ENCODE results near the gene CKM. TPM values are rescaled to one million over a fixed set of nuclear protein-coding genes. Genes with fewer than 3 reads are reported as not detected.
"Not testable (repeated sequence)": the region's sequence is repeated elsewhere in the genome, so short reads cannot be mapped to it uniquely, and the experiment has no call there.

Gene CKM
- total RNA-seq, 1 donor from 2014 or later: 0.42 TPM

DNA sequence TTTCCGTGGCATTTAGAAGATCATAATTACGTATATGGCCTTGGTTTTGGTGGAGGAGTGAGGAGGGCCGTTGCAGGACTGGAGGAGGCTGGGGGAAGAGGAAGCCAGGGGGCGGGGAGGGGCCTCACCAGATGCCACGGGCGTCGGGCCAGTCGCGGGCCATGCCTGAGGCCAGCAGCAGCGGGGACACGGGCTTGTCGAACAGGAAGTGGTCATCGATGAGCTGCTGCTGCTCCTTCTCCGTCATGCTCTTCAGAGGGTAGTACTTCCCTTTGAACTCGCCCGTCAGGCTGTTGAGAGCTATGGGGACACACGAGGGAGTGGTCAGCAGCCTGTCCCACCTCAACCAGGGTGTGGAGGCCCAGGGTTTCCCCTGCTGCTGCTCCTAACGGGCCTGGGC is 11.1 kb downstream of the CKM start:
- no peak for DNase-seq
- H3K9me3 Mint-ChIP-seq (ENCODE audit: unreplicated experiment): peaks cover 2% of the 10 kb centered on the region
- H3K36me3 Mint-ChIP-seq (ENCODE audit: unreplicated experiment): no peaks in the 10 kb centered on the region
- no peak overlapping the region for H3K4me3 Mint-ChIP-seq (ENCODE audit: unreplicated experiment)
- H3K4me1 Mint-ChIP-seq (ENCODE audit: low read depth, unreplicated experiment): peaks cover 2% of the 10 kb centered on the region
- peak overlapping the region; percentile 3 for H3K27ac Mint-ChIP-seq (ENCODE audit: unreplicated experiment)
- H3K27me3 Mint-ChIP-seq (ENCODE audit: unreplicated experiment): peaks cover 12% of the 10 kb centered on the region
- TF ChIP-seq, protein P1, sequence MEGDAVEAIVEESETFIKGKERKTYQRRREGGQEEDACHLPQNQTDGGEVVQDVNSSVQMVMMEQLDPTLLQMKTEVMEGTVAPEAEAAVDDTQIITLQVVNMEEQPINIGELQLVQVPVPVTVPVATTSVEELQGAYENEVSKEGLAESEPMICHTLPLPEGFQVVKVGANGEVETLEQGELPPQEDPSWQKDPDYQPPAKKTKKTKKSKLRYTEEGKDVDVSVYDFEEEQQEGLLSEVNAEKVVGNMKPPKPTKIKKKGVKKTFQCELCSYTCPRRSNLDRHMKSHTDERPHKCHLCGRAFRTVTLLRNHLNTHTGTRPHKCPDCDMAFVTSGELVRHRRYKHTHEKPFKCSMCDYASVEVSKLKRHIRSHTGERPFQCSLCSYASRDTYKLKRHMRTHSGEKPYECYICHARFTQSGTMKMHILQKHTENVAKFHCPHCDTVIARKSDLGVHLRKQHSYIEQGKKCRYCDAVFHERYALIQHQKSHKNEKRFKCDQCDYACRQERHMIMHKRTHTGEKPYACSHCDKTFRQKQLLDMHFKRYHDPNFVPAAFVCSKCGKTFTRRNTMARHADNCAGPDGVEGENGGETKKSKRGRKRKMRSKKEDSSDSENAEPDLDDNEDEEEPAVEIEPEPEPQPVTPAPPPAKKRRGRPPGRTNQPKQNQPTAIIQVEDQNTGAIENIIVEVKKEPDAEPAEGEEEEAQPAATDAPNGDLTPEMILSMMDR (IDR thresholded peaks at IDR 0.05; ENCODE audit: partially characterized antibody, unreplicated experiment): no peak

DNA sequence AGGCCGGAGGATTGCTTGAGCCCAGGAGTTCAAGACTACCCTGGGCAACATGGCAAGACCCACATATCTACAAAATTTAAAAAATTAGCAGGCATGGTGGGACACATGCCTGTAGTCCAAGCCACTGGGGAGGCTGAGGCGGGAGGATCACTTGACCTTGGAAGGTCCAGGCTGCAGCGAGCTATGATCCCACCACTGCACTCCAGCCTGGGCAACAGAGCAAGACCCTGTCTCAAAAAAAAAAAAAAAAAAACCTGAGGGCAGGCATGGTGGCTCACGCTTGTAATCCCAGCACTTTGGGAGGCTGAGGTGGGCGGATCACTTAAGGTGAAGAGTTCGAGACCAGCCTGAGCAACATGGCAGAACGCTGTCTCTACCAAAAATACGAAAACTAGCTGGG is 13.4 kb downstream of the CKM start:
- not testable (repeated sequence) for H3K4me3 Mint-ChIP-seq (ENCODE audit: unreplicated experiment); H3K9me3 Mint-ChIP-seq (ENCODE audit: unreplicated experiment); H3K4me1 Mint-ChIP-seq (ENCODE audit: low read depth, unreplicated experiment); DNase-seq; H3K27ac Mint-ChIP-seq (ENCODE audit: unreplicated experiment); H3K36me3 Mint-ChIP-seq (ENCODE audit: unreplicated experiment); H3K27me3 Mint-ChIP-seq (ENCODE audit: unreplicated experiment)

DNA sequence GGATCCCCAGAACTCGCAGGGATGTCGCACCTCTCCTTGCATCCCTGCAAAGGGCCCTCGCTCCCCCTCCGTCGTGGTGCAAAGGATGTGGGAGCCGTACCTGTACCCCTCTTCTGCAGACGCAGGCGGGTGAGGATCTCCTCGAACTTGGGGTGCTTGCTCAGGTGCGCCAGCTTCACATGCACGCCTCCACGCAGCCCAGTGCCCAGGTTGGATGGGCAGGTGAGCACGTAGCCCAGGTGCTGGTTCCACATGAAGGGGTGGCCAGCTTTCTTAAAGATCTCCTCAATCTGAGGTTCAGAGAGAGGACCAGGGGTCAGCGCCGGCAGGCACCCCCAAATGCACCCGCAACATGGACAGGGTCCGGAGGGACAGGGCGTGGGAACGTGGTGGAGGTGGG is 15.3 kb downstream of the CKM start:
- DNase-seq: no peak
- Mint-ChIP-seq H3K9me3 (ENCODE audit: unreplicated experiment) (peaks cover 12% of the 10 kb centered on the region), H3K36me3 (ENCODE audit: unreplicated experiment) (no peaks in the 10 kb centered on the region), H3K4me3 (ENCODE audit: unreplicated experiment) (no peak overlapping the region), H3K27me3 (ENCODE audit: unreplicated experiment) (peaks cover 13% of the 10 kb centered on the region), H3K27ac (ENCODE audit: unreplicated experiment) (no peak overlapping the region), H3K4me1 (ENCODE audit: low read depth, unreplicated experiment) (peaks cover 2% of the 10 kb centered on the region)
- TF ChIP-seq, protein P1 (IDR thresholded peaks at IDR 0.05; ENCODE audit: partially characterized antibody, unreplicated experiment): no peak

DNA sequence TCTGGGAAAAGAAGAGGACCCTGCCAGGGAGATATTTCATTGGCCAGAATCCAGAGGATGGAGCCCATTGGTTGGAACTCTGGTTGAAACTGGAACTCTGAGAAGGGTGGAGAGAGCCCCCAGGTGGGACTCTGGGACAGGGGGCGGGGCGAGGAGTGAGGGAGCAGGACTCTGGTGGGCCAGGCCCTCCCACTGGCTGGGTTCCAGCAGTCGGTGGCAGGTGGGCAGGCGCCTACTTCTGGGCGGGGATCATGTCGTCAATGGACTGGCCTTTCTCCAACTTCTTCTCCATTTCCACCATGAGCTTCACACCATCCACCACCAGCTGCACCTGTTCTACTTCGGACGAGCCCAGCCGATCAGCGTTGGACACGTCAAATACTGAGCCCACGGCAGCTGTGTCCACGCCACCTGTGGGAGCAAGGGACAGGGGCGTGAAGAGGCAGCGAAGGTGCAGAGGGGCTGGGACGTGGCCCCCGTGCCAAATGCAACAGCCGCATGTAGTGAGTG is 16.1 kb downstream of the CKM start:
- Mint-ChIP-seq H3K4me1 (ENCODE audit: low read depth, unreplicated experiment) (peaks cover 2% of the 10 kb centered on the region), H3K4me3 (ENCODE audit: unreplicated experiment) (no peak overlapping the region), H3K9me3 (ENCODE audit: unreplicated experiment) (peaks cover 12% of the 10 kb centered on the region), H3K27me3 (ENCODE audit: unreplicated experiment) (peaks cover 13% of the 10 kb centered on the region), H3K36me3 (ENCODE audit: unreplicated experiment) (no peaks in the 10 kb centered on the region), H3K27ac (ENCODE audit: unreplicated experiment) (no peak overlapping the region)
- no peak for DNase-seq
- TF ChIP-seq, protein P1 (IDR thresholded peaks at IDR 0.05; ENCODE audit: partially characterized antibody, unreplicated experiment): no peak

DNA sequence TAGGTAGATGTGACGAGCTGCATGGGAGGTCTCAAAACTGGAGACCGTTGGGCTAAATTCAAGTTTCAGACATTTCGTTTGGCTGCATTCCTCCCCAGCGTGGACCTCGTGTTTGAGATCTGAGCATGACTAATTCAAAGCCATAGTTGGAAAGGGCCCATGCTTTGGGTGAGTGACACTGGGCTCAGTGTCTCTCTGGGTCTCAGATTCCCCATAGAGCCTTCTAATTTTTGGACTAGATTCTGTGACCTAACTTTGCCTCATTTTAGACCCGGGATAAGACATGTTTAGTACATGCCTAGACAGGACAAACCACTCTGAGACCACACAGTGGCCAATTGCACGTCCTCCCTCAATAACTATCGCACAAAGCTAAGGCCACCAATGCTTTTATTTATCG is 16.6 kb downstream of the CKM start:
- TF ChIP-seq, protein P1 (IDR thresholded peaks at IDR 0.05; ENCODE audit: partially characterized antibody, unreplicated experiment): no peak
- Mint-ChIP-seq H3K27me3 (ENCODE audit: unreplicated experiment) (peaks cover 10% of the 10 kb centered on the region), H3K27ac (ENCODE audit: unreplicated experiment) (no peak overlapping the region), H3K9me3 (ENCODE audit: unreplicated experiment) (peaks cover 12% of the 10 kb centered on the region), H3K4me3 (ENCODE audit: unreplicated experiment) (no peak overlapping the region), H3K36me3 (ENCODE audit: unreplicated experiment) (no peaks in the 10 kb centered on the region), H3K4me1 (ENCODE audit: low read depth, unreplicated experiment) (no peaks in the 10 kb centered on the region)
- DNase-seq: no peak
